ENCODE results near the gene ZNF480.

The ZNF480 gene

DNA sequence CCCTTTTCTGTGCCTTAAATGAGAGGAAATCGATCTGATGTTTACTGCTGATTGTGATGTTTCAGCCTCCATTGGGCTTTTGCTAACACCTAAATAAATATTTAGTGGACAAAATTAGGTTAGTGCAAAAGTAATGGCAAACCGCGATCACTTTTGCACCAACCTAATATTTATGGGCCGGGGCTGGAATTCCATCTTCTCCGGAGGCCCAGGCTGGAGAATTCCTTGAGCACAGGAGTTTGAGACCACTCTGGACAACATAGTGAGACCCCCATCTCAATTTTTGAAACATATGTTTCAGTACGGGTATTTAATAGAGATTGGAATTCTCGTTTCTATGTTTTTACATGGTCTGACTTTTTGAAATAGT lies 73.4 kb downstream of the ZNF480 start:
- peak overlapping the region; percentile 93 for H3K4me3 ChIP-seq (ENCODE audit: low read length)
- no peak for DNase-seq (ENCODE audit: low read depth)
- TF ChIP-seq CTCF (conservative IDR thresholded peaks at IDR 0.05; ENCODE audit: low read length): no peak

Measured in AG10803 (cell line).